Stimulated activated memory B cell treated with anti-CD40 and anti-IgM and Interleukin-4, amounts not matched to agents 10 μg/mL and 1 μg/mL and 100 μg/mL, for 72 hours (primary cell): ENCODE measurements around the gene CNOT4.
"Not testable (repeated sequence)": the region's sequence is repeated elsewhere in the genome, so short reads cannot be mapped to it uniquely, and the experiment has no call there.

Experiments
- ATAC-seq: fragments of 150-1000 bp; cut with Tn5 transposase; 2 replicates; pipeline ENCODE4 v1.10.0; 2021
- H3K27ac Mint-ChIP-seq: one replicate; pipeline ENCODE4 v1.8.0; 2022; ENCODE audit warnings: mild to moderate bottlenecking, mixed read lengths
- H3K27me3 Mint-ChIP-seq: one replicate; pipeline ENCODE4 v1.8.0; 2022; ENCODE audit warnings: mixed read lengths
- H3K36me3 Mint-ChIP-seq: one replicate; pipeline ENCODE4 v1.8.0; 2022; ENCODE audit warnings: mixed read lengths
- H3K4me1 Mint-ChIP-seq: one replicate; pipeline ENCODE4 v1.8.0; 2022; ENCODE audit warnings: mixed read lengths
- H3K4me3 Mint-ChIP-seq: one replicate; pipeline ENCODE4 v1.8.0; 2022; ENCODE audit warnings: mild to moderate bottlenecking, moderate library complexity, mixed read lengths
- H3K9me3 Mint-ChIP-seq: one replicate; pipeline ENCODE4 v1.8.0; 2022; ENCODE audit warnings: mixed read lengths

Gene CNOT4

DNA sequence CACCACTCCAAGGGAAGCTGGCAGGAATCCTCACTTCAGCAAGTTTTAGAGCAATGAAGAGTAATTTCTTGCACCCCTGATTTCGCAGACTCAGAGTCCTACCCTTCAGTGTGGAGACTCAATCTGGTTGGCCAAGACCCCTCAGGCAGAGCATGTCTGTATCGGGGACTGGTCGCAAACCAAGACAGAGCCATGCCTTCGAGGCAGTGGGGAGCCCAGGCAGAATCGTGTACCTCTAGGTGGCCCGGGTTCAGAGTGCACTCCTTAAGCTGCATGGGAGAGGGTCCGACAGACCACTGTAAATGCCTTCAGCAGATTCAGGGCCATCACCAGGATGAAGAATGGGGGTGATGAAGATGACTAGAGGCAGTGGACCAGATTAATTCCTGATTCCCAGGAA is 181.4 kb downstream of the CNOT4 start:
- H3K4me3 Mint-ChIP-seq: no peak overlapping the region
- H3K9me3 Mint-ChIP-seq: peaks cover 12% of the 10 kb centered on the region
- H3K27ac Mint-ChIP-seq: no peak overlapping the region
- no peaks in the 10 kb centered on the region for H3K4me1 Mint-ChIP-seq
- H3K36me3 Mint-ChIP-seq: no peaks in the 10 kb centered on the region
- H3K27me3 Mint-ChIP-seq: peaks cover 9% of the 10 kb centered on the region
- ATAC-seq: no peak

DNA sequence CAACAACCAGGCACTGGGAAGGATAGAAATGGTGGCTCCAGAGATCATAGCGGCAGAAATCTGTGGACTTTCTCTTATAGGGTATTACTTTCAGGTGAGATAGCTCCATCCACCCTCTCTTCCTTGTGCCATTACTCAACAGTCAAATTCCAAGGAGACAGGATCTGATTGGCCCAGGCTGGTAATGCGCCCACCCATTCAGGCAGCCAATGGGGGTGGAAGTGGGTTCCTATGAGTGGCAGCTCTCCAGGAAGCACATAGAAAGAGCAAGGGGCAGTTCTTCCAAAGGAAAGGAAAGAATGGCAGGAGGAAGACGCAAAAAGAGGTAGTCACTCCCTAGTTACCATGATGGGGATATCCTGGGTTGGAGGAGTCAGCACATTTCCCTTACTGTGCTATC is 181.8 kb downstream of the CNOT4 start:
- Mint-ChIP-seq H3K36me3 (no peaks in the 10 kb centered on the region), H3K4me1 (no peaks in the 10 kb centered on the region)

DNA sequence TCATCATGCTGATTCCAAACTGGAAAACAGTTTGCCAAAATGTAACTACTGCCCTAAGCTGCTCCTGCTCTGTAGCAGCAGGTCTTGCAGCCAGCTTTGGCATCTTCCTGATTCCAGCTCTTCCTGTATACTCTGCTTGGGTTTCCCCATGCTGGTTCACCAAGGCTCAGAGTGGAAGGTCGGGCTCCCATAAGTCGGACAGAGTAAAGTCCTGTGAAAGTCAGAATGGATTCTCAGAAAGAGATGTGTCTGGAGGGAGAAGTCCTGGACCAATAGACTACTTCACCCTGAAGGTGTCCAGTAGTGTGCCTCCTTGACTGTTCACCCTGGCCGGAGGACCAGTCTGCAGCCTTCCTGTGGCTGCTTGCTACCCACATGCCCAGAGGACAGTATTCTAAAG is 182.4 kb downstream of the CNOT4 start:
- Mint-ChIP-seq H3K4me3 (no peak overlapping the region), H3K9me3 (peaks cover 6% of the 10 kb centered on the region), H3K27ac (no peak overlapping the region), H3K4me1 (no peaks in the 10 kb centered on the region), H3K36me3 (no peaks in the 10 kb centered on the region), H3K27me3 (peaks cover 9% of the 10 kb centered on the region)
- ATAC-seq: no peak

More for the DNA sequence above, 181.8 kb downstream of the CNOT4 start:
- no peak for ATAC-seq
- H3K27ac Mint-ChIP-seq: no peak overlapping the region
- H3K9me3 Mint-ChIP-seq: peaks cover 9% of the 10 kb centered on the region
- H3K27me3 Mint-ChIP-seq: peaks cover 9% of the 10 kb centered on the region
- no peak overlapping the region for H3K4me3 Mint-ChIP-seq

DNA sequence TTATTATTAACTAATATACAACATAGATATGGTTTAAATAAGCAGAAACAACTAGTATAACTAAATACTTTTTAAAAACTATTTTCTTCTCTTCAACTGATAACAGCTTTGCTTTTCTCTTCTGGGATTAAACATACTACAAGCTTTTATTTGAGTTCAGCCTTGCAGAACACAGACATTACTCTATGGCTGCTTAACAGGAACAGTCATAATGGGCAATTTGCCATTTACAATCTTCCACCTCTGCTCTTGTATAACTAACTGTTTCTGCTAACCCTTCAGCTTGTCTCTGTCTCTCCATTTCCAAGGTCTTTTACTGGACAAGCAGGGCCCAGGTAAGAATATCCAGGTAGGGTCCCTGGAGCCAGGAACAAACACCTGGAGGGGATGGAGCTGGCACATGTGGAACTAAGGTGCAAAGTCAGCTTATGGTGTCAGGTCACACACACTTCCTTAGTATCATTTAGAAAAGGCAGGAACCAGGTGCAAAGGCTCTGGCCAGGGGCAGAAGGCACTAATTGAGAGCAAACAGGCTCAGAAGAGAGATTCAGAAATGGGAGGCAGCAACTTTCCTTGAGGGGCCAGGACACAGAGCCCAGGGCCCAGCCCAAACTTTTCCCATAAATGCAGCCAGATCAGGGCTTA is 183.1 kb downstream of the CNOT4 start:
- Mint-ChIP-seq H3K9me3 (peaks cover 6% of the 10 kb centered on the region), H3K27ac (no peak overlapping the region), H3K4me1 (no peaks in the 10 kb centered on the region), H3K36me3 (no peaks in the 10 kb centered on the region), H3K4me3 (no peak overlapping the region), H3K27me3 (peaks cover 9% of the 10 kb centered on the region)
- ATAC-seq: no peak

DNA sequence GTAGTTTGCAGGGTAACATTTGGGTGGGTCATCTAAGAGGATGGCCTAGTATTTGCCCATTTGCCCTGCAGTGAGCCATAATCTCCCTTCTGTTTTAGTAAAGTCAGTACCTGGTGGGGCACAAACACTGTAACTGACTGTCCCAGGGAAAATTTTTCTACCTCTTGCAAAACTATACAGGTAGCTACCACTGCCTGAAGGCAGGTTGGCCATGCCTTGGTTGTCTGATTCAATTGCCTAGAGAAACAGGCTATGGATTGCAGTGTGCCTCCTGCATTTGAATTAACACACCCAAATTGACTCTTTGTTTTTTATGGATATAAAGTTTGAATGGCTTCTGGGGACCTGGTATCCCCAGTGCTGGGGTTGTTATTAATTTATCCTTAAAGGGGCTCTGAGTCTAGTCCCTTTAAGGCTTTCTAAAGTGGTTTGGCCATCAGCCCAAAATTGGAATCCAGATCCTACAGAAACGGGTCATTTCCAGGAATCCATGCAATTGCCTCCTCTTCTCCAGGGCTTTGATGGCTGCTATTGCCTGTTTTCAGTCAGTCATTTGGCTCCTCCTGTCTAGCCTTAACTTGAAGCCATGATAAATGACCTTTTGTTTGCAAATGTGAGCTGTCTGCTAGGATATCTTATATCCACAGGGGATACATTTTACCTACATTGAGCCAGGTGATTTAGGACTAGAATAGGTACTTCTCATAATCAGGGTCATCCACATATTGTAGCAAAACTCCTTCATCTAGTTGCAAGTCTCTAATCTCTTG is 187.1 kb downstream of the CNOT4 start:
- H3K4me3 Mint-ChIP-seq: no peak overlapping the region
- H3K27ac Mint-ChIP-seq: no peak overlapping the region
- H3K9me3 Mint-ChIP-seq: peaks cover 4% of the 10 kb centered on the region
- H3K36me3 Mint-ChIP-seq: no peaks in the 10 kb centered on the region
- H3K27me3 Mint-ChIP-seq: no peaks in the 10 kb centered on the region
- ATAC-seq: no peak
- H3K4me1 Mint-ChIP-seq: no peaks in the 10 kb centered on the region

DNA sequence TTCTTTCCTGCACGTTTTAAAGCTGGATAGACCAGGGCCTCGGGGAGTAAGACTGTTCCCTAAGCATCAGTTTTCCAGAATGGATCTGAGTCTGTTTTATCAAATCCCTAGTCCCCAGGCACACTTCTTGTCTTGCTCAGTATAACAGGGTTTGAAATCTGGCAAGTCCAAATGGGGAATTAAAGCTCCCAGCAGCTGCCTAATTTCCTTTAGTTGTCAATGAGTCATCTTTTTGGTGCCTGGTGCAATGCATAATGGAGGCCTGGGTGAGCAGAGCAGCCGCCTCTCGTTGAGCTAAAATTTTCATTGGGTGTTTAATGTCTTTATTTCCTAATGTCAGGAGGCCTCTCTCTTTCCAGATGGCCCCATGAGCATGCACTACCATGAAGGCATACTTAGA is 188.3 kb downstream of the CNOT4 start:
- ATAC-seq: no peak
- no peaks in the 10 kb centered on the region for H3K27me3 Mint-ChIP-seq
- H3K4me1 Mint-ChIP-seq: no peaks in the 10 kb centered on the region
- H3K9me3 Mint-ChIP-seq: peaks cover 4% of the 10 kb centered on the region
- no peak overlapping the region for H3K27ac Mint-ChIP-seq
- no peaks in the 10 kb centered on the region for H3K36me3 Mint-ChIP-seq
- no peak overlapping the region for H3K4me3 Mint-ChIP-seq

DNA sequence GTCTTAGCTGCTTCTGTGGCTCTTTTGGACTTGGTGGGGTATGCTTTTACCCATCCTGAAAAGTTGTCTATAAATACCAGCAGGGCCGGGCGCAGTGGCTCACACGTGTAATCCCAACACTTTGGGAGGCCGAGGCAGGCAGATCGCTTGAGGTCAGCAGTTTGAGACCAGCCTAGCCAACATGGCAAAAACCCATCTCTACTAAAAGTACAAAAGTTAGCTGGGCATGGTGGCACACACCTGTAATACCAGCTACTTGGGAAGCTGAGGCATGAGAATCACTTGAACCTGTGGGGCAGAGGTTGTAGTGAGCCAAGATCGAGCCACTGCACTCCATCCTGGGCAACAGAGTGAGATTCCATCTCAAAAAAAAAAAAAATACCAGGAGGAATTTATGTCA is 188.9 kb downstream of the CNOT4 start:
- H3K27me3 Mint-ChIP-seq, H3K36me3 Mint-ChIP-seq, H3K27ac Mint-ChIP-seq, H3K9me3 Mint-ChIP-seq, ATAC-seq, H3K4me1 Mint-ChIP-seq, H3K4me3 Mint-ChIP-seq: not testable (repeated sequence)

DNA sequence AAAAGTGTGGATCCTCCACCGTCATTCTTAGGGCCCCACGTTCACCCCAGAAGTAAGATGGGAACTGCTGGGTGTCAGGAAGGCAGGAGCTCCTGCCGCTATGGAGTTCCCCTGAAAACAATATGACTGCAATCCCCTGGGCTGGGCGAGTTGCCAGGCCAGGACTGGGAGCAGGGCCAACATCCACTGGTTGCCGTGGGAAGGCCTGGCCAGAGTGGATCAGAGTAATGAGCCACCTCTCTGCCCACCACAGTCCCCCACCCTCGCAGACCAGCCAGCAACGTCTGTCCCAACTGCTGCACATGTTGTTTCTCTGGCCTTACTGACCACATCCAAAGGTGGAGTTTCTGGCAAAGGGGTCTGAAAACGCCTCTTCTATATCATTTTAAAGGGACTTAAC is 189.6 kb downstream of the CNOT4 start:
- no peaks in the 10 kb centered on the region for H3K27me3 Mint-ChIP-seq
- no peaks in the 10 kb centered on the region for H3K36me3 Mint-ChIP-seq
- no peaks in the 10 kb centered on the region for H3K4me1 Mint-ChIP-seq
- no peak for ATAC-seq
- H3K27ac Mint-ChIP-seq: no peak overlapping the region
- H3K9me3 Mint-ChIP-seq: peaks cover 4% of the 10 kb centered on the region
- no peak overlapping the region for H3K4me3 Mint-ChIP-seq

DNA sequence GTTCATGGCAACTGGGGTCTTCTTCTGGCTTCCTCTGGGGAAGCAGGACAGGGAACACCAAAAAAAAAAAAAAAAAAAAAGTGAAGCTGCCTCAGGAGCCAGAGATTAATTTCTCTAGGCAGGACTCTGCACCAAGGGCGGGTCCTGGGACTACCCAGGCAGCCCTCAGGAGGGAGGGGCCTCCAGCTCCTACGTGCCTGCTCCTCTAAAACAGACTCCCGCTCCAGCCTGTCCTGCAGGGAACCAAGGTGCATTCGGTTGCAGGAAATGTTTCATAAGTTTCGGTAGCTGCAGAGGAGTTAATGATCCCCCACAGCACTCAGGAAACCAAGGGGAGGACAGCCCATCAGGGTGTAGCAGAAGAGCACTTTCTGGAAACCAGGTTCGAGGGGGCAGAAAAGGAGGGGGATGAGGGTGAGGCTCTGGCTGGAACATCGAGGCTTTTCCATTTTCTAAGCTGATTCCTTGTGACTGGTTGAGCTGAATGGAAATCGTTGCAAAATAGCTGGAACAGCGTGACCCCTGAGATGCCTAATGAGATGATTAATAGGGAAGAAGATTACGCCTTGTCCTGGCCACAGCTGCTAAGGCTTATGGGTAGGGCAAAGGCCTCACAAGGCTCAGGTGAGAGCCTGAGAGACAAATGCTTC is 192.1 kb downstream of the CNOT4 start:
- Mint-ChIP-seq H3K4me3 (no peak overlapping the region), H3K9me3 (no peaks in the 10 kb centered on the region), H3K27ac (no peak overlapping the region), H3K4me1 (no peaks in the 10 kb centered on the region), H3K27me3 (no peaks in the 10 kb centered on the region), H3K36me3 (no peaks in the 10 kb centered on the region)
- no peak for ATAC-seq

DNA sequence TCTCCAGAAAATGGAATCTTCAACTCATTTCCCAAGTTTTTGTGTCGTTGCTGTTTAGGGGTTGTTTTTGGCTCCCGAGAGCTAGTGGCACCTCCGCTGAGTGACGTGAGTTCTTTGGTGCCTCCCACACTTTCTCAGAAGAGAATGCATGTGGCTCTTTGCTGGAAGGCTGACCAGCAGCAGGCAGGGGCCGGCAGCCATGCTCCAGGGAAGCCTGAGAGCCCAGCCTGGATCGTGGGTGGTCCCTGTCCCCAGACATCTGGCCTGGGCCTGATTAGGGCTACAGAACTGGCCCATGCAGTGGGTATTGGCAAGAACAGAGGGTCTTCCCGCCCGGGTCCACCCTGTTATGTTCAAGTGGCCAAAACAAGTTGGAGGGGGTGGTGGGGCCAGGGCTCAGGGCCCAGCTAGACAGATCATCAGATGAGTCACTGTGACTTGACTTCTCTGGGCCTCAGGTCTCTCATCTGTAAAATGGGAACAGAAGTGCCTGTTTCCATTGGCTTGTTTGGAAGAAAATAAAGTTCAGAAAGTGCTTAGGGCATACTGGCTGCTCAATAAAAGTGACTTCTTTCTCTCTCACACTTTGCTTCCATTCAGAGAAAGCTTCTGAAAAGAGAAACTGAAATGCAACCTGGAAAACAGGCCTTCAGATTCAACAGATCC is 193.1 kb downstream of the CNOT4 start:
- H3K9me3 Mint-ChIP-seq: no peaks in the 10 kb centered on the region
- ATAC-seq: no peak
- H3K36me3 Mint-ChIP-seq: no peaks in the 10 kb centered on the region
- H3K27me3 Mint-ChIP-seq: no peaks in the 10 kb centered on the region
- no peak overlapping the region for H3K4me3 Mint-ChIP-seq
- no peaks in the 10 kb centered on the region for H3K4me1 Mint-ChIP-seq
- no peak overlapping the region for H3K27ac Mint-ChIP-seq

DNA sequence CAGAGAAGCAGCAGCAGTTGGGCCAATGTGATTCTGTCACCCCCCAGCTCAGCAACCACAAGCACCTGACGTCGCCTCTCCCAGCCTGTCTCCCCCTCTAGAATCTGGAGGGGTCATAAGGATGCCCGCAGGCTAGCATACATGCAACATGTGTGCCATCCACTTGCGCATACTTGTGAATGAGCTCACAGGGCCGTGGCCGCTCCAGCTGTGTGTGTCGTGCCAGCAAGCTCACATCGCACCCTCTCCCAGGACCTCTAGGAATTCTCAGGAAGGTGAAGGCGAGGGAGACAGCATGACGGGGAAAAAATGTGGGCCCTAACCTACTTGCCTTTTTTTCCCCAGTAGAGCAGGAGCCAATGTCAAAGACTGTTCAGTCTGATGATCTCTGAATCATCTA is 195.9 kb downstream of the CNOT4 start:
- H3K27ac Mint-ChIP-seq: no peak overlapping the region
- no peaks in the 10 kb centered on the region for H3K36me3 Mint-ChIP-seq
- peaks cover 1% of the 10 kb centered on the region for H3K9me3 Mint-ChIP-seq
- ATAC-seq: no peak
- no peaks in the 10 kb centered on the region for H3K4me1 Mint-ChIP-seq
- no peak overlapping the region for H3K4me3 Mint-ChIP-seq
- peaks cover 15% of the 10 kb centered on the region for H3K27me3 Mint-ChIP-seq
